Kidney glomerular epithelial cell (primary cell): ENCODE results near the gene RPS6KB2.
"Not testable (repeated sequence)": the region's sequence is repeated elsewhere in the genome, so short reads cannot be mapped to it uniquely, and the experiment has no call there.

Experiments
- DNase-seq: peaks from one replicate; lab custom pipeline; 2025; lab: John Stamatoyannopoulos, UW

The RPS6KB2 gene

DNA sequence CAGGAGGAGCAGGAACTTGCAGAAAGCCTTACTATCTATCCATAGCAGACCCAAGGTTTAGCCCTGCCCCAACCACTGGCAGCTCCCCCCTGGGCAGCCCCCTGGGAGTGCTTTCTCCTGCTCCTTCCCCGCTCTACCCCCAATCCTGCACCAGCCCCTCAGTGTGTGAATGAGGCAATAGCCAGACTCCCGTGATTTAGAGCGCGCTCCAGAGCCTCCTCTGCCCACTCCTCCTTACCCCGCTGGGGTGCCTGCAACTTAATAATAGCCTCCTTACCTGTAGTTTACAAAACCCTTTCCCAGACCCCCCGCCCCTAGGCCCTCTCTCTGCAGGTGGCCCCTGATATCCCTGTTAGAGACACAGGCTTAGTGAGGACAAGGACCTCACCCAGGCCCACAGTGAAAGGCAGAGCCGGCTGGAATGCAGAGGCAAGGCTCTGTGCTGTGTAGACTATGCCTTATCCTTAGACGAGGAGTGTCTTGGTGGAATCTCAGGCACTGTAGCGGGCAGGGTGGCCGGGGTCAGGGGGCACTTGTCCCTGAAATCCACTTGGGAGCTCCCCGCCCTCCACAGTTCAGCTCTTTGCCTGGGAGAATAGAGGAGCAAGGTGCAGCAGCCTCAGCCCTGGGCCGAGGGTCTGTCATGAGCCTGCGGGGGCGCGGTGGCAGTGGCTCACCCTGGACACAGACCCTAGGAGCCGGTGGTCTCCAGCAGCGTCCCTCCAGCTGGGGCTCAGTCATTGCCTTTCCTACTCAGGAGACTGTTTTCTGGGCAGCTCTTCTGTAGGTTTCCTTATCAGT, 17.1 kb upstream of the RPS6KB2 start:
- DNase-seq, result no peak

DNA sequence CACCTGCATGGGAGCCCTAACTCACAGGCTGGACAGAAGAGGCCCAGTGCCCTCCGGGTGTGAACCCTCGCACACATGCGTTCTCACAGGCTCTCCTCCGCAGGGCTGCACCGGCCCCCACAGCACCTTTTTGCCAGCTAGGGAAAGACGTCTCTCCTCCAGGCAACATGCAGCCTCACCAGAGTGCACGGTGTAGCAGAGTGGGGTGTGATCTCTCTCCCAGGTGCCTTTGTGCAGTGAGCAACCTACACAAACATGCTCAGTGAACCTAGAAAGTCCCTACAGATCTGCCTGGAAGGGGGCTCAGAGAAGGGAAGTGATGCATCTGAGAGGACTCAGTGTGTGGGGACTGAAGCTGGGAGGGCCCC, 16.5 kb upstream of the RPS6KB2 start:
- DNase-seq, result no peak

DNA sequence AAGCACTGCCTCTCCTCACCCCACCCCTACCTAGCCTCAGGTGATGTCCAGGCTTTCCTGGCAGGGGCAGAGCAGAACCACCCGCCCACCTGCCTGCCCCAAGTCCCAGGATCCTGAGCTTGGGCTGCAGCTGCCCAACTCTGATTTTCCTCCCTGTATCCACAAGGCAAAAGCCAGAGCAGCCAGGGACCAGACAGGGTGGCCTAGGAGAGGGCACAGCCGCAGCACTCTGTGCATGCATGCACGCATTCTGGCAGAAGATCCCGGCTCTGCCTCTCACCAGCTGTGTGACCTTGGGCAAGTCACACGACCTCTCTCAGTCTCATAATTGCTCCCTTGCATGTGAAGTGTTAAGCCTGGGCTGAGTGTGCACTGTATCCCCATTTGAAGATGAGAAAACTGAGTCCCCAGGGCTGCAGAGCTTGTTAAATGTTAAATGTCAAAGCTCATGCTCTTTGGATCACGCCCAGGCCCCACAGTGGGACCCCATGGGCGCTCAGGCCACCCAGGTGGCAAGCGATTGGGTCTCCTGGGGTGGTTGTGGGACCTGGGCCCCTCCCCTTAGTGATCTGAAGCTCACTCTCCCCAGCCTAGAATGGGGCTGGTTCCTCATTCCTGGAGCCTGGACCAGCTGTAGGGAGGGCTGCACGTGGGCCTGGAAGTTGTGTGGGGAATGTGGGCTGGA, 15.7 kb upstream of the RPS6KB2 start:
- DNase-seq, result no peak

DNA sequence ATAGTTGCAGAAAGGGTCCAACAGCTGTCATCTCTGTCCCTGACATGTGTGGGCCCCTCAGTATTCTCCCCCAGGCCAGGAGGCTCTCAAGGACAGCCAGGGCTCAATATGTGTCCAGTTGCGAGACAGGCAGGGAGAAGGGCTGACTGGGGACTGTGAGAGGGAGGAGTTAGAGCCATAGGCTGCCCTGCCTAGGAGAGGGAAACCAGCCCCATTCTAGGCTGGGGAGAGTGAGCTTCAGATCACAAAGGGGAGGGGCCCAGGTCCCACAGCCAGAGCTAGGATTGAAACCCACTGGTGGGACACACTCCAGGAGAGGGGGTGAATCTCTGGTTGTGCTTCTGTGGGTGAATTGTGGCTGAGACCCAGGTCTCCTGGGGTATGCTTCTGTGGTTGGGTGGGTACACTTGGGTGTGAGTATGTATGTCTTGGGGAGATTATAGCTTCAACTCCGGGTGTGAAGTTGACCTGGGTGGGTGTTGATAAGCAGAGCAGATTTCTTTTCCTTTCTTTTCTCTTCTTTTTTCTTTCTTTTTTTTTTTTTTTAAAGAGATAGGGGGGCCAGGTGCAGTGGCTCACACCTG, 14.9 kb upstream of the RPS6KB2 start:
- no peak for DNase-seq

DNA sequence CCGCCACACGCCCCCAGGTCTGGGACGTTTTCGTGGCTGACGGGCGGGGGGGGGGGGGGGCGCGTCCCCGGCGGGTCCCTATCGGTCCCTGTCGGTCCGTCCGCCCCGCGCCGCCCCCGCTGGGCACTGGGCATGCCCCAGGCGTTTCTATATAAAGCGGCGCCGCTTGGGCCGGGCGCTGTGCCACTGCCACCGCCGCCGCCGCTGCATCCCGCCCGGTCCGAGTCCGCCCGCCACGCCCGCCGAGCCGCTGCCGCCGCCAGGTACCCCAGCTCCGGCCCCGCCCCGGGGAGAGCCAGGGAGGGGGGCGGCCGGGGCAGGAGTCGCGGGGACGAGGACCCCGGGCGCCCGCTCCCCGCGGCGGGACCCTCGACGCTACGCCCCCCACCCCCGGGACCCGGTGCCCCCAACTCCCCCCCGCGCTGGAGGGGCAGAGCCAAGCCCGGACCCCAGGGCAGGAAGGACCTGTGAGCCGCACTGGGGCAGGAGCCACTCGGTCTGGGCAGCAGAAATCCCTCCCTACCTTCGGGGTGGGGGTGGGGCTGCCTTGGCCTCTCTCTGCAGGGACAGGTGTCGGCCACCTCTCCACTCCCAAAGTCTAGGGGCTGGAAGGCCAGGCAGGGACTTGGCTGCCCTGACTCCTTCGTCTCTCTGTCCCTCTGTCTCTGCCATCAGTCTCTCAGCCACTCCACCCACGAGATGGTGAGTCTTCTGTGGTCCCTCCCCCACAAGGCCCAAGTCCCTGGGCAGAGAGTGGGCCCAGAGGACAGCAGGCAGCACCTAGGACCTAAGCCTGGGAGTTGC, 12.6 kb upstream of the RPS6KB2 start, which contains the start of gene CARNS1:
CARNS1 (plus strand) TSS at position 178 of the 804 bp plus-strand sequence; CDS start at position 700, 522 bp downstream.
- no peak for DNase-seq

DNA sequence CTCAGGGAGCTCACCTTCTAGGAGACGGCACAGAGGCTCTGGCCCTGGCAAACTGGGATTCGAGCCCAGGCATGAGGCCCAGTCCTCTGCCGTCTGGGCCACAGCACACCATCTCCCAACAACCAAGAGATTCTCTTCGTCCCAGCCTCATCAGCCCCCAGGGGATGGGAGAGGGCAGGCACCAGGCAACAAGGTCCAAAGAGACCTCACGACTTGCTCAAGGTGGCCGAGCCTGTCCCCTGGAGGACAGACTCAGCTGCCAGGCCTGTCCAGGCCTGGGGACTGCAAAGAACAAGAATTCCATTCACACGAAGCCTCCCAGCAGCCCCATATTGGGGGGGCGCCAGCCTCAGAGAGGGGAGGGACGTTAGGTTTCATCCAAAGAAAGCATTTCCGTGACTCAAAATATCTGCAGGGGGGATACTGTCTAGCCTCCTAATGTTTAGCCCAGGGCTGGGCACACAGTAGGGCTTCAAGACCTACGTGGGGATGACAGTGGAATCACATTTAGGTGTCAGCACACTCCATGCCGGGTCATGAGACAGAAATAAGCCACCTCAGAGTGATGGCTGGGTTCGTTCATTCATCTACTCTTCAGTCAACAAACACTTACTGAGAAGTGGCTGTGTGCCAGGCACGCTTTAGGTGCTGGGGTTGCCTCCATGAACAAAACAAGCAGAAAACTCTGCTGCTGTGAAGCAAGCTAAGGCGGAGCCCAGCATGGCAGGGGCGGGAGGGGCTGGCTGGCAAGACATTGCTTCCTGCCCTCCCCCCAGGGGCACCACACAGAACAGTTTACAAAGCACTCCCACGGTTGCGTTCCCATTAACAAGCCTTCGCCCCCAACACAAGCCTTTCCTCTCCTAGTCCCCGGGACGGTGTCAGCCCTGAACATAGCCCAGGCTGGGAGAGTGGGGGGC, 11.6 kb upstream of the RPS6KB2 start:
- no peak for DNase-seq

DNA sequence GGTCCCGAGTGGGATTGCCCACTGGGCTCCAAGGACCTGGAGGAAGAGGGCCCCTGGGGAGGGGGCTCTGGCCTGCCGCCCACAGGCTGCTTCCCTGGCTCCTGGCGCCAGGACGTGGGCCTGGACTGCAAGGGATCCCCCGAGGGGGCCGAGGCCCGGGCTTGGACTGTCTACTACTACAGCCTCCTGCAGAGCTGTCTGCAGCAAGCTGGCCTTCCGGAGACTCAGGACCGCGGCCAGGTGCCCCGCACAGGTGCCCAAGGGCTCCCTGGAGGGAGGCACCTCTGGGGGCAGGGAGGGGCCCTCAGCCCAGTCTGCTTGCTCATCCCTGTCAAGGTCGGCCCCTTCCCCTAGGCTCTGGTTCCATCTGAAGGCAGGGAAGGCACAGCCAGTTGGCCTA, 10.9 kb upstream of the RPS6KB2 start:
- no peak for DNase-seq

DNA sequence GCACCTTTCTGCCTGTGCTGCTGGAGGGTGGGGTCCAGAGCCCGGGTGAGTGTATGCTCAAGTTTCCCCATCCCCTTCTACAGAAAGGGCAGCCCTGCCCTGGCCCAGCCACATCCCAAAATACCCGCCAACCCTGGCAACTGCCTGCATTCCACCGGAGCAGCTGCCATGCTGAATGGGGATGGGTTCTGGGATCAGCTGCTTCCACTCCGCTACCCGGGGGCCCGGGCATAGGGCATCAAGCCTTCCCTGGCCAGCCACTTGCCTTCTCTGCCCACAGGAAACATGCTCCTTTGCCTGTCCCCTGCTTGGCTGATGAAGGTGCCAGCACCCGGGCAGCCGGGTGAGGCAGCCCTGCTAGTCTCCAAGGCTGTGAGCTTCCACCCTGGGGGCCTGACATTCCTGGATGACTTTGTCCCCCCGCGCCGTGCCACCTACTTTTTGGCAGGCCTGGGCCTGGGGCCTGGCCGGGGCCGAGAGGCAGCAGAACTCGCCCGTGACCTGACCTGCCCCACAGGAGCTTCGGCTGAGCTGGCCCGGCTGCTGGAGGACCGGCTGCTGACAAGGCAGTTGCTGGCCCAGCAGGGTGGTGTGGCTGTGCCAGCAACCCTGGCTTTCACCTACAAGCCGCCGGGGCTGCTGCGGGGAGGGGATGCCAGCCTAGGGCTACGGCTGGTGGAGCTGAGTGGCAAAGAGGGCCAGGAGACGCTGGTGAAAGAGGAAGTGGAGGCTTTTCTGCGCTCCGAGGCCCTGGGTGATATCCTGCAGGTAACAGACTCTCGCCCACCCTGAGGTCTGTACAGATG, 9.6 kb upstream of the RPS6KB2 start:
- no peak for DNase-seq

DNA sequence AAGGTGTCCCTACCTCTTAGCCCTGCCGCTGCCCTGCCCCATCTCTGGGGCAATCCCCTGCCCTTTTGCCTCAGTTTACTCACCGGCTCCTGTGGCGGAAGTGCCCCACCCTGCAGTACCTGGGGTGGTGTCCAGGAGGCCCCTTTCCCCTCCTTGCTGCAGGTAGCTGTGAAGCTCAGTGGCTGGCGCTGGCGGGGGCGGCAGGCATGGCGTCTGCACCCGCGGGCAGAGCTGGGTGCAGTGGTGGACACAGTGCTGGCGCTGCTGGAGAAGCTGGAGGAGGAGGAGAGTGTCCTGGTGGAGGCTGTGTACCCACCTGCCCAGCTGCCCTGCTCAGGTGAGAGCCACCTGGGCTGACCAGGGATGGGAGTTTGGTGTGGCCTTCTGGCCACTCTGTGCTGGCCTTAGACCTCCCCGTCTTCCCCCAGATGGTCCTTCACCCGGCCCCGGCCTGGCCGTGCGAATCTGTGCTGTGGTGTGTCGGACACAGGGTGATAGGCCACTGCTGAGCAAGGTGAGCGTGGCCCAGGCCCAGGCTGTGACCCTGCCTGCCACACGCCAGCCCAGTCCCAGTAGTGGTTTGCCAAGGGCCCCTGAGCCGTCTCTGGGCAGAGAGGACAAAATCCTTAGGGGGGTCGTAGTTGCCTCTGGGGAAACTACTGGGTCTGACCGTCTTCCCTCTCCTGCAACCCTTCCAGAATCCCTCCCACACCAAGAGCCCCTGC, 8.8 kb upstream of the RPS6KB2 start:
- no peak for DNase-seq

DNA sequence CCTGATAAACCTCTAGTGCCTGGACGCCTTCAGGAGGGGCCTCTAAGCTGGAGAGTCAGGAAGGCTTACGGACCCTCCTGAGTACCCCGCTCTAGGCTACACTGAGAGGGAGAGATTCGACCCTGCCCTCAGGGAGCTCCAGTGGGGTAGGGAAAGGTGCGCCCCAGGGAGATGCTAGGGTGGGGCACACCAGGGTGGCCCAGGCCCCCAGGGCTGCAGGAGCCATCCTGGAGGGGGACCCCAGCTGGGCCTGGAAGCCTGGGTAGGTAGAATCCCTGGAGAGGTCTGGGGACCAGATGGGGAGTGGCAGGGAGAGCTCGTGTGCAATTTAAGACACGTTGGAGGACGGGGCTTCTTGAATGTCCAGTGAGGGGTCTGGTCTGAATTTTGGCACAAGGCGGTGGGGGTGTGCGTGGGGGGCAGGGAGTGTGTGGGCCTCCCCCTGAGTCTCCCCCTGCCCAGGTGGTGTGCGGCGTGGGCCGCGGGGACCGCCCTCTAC, 8.1 kb upstream of the RPS6KB2 start:
- DNase-seq, result no peak

DNA sequence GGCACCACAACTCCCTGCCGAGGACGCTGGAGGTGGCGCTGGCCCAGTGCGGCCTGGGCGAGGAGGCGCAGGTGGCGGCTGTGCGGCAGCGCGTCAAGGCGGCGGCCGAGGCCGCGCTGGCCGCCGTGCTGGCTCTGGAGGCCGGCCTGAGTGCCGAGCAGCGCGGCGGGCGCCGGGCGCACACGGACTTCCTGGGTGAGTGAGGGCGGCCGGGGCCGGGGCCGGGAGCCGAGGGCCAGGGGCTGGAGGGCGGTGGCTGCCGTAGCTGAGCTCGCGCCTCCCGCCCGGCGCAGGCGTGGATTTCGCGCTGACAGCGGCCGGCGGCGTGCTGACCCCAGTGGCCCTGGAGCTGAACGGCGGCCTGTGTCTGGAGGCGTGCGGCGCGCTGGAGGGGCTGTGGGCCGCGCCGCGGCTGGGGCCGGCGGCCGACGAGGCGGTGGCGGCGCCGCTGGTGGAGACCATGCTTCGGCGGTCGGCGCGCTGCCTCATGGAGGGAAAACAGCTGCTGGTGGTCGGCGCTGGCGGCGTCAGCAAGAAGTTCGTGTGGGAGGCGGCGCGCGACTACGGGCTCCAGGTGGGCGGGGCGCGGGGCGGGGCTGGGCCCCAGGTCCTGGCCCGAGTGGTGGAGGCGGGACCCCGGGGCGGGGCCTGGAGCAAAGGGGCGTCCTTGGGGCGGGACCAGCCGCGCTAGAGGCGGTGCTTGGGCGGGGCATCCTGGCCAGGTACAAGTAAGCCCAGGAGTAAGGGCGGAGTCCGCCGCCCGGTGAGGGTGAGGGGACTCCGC, 7.5 kb upstream of the RPS6KB2 start:
- peak; percentile 68 for DNase-seq

DNA sequence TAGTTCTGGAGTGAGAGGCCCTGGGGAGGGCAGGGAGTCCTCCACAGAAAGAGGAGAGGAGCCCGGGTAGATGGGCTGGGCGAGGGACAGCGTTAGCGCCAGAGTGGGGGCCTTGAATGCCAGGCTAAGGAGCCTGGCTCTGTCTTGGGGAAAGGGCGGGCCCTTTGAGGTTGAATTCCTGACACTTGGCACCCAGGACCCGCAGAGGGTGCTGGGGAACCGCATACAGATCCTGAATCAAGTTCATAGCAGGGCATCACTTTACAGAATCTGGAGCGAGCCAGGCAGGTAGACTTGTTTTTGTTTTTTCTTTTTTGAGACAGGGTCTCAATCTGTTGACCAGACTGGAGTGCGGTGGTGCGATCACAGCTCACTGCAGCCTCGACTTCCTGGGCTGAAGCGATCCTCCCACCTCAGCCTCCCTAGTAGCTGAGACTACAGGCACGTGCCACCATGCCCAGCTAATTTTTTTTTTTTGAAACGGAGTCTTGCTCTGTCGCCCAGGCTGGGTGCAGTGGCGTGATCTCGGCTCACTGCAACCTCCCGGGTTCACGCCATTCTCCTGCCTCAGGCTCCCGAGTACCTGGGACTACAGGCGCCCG, 6.8 kb upstream of the RPS6KB2 start:
- DNase-seq, result no peak

DNA sequence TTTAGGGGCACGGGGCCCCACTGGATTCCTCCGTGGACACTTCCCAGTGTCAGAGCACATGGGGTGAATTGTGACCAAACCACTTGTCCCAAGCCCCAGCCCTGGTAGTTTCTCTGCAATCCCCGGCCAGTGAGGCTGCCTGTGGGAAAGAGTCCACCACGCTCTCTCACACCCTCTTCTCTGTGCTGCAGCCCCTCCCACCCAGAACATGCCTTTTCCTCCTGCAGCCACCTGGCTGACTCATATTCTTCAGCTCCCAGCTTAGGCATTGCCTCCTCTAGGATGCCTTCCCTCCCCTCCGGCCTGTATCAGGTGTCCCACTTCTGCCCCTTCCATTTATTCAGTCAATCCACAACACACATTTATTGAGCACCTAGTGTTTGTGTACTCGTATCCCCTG, 5.4 kb upstream of the RPS6KB2 start:
- DNase-seq, result no peak

DNA sequence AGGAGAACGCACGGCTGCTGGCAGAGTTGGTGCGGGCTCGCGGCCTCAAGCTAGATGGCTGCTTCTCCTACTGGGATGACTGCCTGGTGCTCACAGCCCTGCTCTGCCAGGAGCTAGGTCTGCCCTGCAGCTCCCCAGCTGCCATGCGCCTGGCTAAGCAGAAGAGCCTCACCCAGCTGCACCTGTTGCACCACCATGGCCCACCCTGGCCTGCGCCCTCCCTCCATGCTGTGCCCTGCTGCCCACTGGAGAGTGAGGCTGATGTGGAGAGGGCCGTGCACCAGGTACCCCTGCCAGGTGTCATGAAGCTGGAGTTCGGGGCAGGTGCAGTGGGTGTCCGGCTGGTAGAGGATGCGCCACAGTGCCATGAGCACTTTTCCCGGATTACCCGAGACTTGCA, 4.8 kb upstream of the RPS6KB2 start:
- no peak for DNase-seq

DNA sequence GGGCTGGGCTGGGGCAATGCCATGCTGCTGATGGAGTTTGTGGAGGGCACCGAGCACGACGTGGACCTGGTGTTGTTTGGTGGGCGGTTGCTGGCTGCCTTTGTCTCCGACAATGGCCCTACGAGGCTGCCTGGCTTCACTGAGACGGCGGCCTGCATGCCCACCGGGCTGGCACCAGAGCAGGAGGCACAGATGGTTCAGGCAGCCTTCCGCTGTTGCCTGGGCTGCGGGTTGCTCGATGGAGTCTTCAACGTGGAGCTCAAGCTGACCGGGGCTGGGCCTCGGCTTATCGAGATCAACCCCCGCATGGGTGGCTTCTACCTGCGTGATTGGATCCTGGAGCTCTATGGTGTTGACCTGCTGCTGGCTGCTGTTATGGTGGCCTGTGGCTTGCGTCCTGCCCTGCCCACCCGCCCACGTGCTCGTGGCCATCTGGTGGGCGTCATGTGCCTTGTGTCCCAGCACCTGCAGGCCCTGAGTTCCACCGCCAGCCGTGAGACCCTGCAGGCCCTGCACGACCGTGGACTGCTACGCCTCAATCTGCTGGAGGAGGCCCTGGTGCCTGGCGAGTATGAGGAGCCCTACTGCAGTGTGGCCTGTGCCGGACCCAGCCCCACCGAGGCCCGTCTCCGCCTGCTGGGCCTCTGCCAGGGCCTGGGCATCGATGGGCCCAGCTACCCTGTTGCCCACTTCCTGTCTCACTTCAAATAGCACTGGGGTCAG, 4.2 kb upstream of the RPS6KB2 start:
- DNase-seq, result no peak

DNA sequence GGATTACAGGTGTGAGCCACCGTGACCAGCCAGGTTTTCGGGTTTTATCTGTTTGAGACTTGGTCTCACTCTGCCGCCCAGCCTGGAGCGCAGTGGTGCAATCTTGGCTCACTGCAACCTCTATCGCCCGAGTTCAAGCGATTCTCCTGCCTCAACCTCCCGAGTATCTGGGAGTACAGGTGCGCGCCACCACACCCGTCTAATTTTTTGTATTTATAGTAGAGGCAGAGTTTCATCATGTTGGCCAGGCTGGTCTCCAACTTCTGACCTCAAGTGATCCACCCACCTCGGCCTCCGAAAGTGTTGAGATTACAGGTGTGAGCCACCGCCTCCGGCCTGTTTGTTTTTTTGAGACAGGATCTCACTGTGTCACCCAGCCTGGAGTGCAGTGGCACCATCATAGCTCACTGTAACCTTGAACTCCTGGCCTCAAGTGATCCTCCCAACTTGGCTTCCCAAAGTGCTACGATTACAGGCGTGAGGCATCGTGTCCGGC, 882 bp upstream of the RPS6KB2 start:
- not testable (repeated sequence) for DNase-seq

DNA sequence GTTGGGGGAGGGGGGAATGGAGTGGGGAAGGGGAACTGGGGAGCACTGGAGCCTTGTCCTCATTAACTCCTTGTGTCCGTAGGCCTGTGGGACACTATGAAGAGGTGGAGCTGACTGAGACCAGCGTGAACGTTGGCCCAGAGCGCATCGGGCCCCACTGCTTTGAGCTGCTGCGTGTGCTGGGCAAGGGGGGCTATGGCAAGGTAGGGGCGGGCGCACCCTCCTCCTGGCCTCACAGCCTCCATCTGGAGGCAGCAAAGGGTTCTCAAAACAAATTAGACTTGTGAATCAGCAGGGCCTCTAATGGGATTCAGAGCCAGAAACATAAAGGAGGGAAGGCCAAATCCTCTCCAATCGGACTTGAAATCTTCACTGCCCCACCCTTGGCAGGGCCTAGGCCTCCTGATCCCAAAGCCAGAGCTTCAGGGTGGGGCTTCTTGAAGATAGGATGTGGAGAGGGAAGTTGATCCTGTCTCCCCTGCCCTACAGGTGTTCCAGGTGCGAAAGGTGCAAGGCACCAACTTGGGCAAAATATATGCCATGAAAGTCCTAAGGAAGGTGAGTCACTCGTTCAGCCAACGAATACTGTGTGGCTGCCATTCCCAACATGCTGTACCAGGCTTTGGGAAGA, 859 bp downstream of the RPS6KB2 start:
- no peak for DNase-seq
